Ramos (cell line): Measurements from ENCODE around the gene ITIH3.

Source experiments
- in situ Hi-C: fragments of 300-500 bp; cut with MboI; formaldehyde crosslinking; loops from one replicate; pipeline ENCODE4 v1.14.3; 2022; ENCODE audit warnings: low sequenced_read_pairs; ENCODE audit not compliant: unreplicated experiment

The ITIH3 gene

GRCh38 chr3:52792413-52792812, 2.2 kb upstream of the ITIH3 start:
- in situ Hi-C loops = no loop called here

GRCh38 chr3:52792961-52793695, 1.5 kb upstream of the ITIH3 start:
- in situ Hi-C loops = no loop called here

GRCh38 chr3:52793702-52794611, 639 bp upstream of the ITIH3 start:
- in situ Hi-C loops = no loop called here

GRCh38 chr3:52795298-52795900, 803 bp downstream of the ITIH3 start:
- in situ Hi-C loops = no loop called here

GRCh38 chr3:52796411-52796810, 1.8 kb downstream of the ITIH3 start:
- in situ Hi-C loops = no loop called here

GRCh38 chr3:52798376-52798977, 3.9 kb downstream of the ITIH3 start:
- in situ Hi-C loops = no loop called here

- in situ Hi-C loops = no loop called here
Observed at GRCh38 chr3:52798978-52799476, 4.4 kb downstream of the ITIH3 start.

GRCh38 chr3:52800079-52800478, 5.5 kb downstream of the ITIH3 start:
- in situ Hi-C loops = no loop called here

GRCh38 chr3:52801839-52802238, 7.2 kb downstream of the ITIH3 start:
- in situ Hi-C loops = no loop called here

GRCh38 chr3:52805270-52806039, 10.9 kb downstream of the ITIH3 start:
- in situ Hi-C loops = no loop called here

GRCh38 chr3:52809149-52809548, 14.6 kb downstream of the ITIH3 start:
- in situ Hi-C loops = no loop called here

GRCh38 chr3:52809662-52810377, 15.2 kb downstream of the ITIH3 start:
- in situ Hi-C loops = no loop called here

GRCh38 chr3:52810923-52811322, 16.3 kb downstream of the ITIH3 start:
- in situ Hi-C loops = no loop called here

- in situ Hi-C loops = no loop called here
Observed at GRCh38 chr3:52811452-52812011, 16.9 kb downstream of the ITIH3 start.

- in situ Hi-C loops = no loop called here
Observed at GRCh38 chr3:52813810-52814209, 19.2 kb downstream of the ITIH3 start.

- in situ Hi-C loops = no loop called here
Observed at GRCh38 chr3:52816199-52816598, 21.6 kb downstream of the ITIH3 start.

- in situ Hi-C loops = no loop called here
Observed at GRCh38 chr3:52816654-52817053, 22.1 kb downstream of the ITIH3 start.

GRCh38 chr3:52817221-52817620, 22.6 kb downstream of the ITIH3 start:
- in situ Hi-C loops = no loop called here

GRCh38 chr3:52817860-52818259, 23.3 kb downstream of the ITIH3 start:
- in situ Hi-C loops = no loop called here
